ENCODE results near the gene LATS2. TPM values are rescaled to one million over a fixed set of nuclear protein-coding genes. Genes with fewer than 3 reads are reported as not detected.

The LATS2 gene
- total RNA-seq, 1 donor from 2014 or later = 17.8 TPM

- peak overlapping the region; percentile 50 for H3K27ac Mint-ChIP-seq
Observed at GRCh38 chr13:21006141-21007005, 55.0 kb downstream of the LATS2 start.

GRCh38 chr13:21005193-21005592 lies 56.2 kb downstream of the LATS2 start:
- Mint-ChIP-seq H3K36me3 (peaks cover 5% of the 10 kb centered on the region), H3K27me3 (no peaks in the 10 kb centered on the region), H3K4me3 (no peak overlapping the region), H3K4me1 (ENCODE audit: unreplicated experiment) (peaks cover 19% of the 10 kb centered on the region), H3K27ac (peak overlapping the region; percentile 5), H3K9me3 (no peaks in the 10 kb centered on the region)
- no peak for DNase-seq (ENCODE audit: extremely low spot score, unreplicated experiment)
- no peak for TF ChIP-seq CTCF (conservative IDR thresholded peaks at IDR 0.05)

More at GRCh38 chr13:21006141-21007005, 55.0 kb downstream of the LATS2 start:
- no peak for DNase-seq (ENCODE audit: extremely low spot score, unreplicated experiment)
- Mint-ChIP-seq H3K9me3 (no peaks in the 10 kb centered on the region), H3K27me3 (no peaks in the 10 kb centered on the region), H3K4me1 (ENCODE audit: unreplicated experiment) (peaks cover 31% of the 10 kb centered on the region), H3K4me3 (no peak overlapping the region), H3K36me3 (peaks cover 1% of the 10 kb centered on the region)
- TF ChIP-seq CTCF (conservative IDR thresholded peaks at IDR 0.05) = no peak

DNA sequence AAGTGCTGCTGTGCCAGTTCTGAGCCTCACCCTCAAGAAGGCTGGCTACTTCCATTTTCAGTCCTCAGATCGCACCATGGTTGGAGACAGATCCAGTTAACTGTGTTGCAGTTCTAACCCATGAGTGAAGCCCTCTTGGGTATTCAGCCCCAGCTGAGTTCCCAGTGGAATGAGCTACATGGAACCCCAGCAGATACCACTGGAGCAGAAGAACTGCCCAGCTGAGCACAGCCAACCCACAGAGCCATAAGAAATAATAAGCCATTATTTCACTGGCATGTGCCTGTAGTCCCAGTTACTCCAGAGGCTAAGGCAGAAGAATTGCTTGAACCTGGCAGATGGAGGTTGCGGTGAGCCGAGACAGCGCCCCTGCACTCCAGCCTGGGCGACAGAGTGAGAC lies 59.9 kb downstream of the LATS2 start:
- Mint-ChIP-seq H3K27me3 (no peaks in the 10 kb centered on the region), H3K36me3 (peaks cover 5% of the 10 kb centered on the region), H3K9me3 (no peaks in the 10 kb centered on the region), H3K27ac (no peak overlapping the region), H3K4me3 (no peak overlapping the region), H3K4me1 (ENCODE audit: unreplicated experiment) (peaks cover 9% of the 10 kb centered on the region)
- no peak for TF ChIP-seq CTCF (conservative IDR thresholded peaks at IDR 0.05)
- no peak for DNase-seq (ENCODE audit: extremely low spot score, unreplicated experiment)

DNA sequence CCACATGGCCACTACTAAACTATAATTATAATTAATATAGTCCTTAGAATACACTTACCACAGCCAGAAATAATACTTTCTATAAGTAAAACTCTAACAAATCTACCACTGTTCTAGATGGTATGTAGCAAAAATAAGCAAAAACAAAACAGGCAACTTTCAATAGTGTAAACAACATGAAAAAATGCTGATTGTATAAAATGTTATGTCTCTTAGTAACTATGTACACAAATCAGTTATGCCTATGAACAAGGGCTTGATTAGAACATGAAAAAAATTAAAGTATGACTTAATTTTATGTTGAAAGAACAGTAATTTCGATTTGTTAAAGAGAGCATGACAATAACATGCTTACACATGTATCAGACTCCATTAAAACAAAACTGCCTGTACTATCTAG lies 60.7 kb downstream of the LATS2 start:
- H3K4me3 Mint-ChIP-seq = no peak overlapping the region
- TF ChIP-seq CTCF (conservative IDR thresholded peaks at IDR 0.05) = no peak
- peaks cover 8% of the 10 kb centered on the region for H3K4me1 Mint-ChIP-seq (ENCODE audit: unreplicated experiment)
- H3K36me3 Mint-ChIP-seq = peaks cover 5% of the 10 kb centered on the region
- H3K27ac Mint-ChIP-seq = no peak overlapping the region
- H3K9me3 Mint-ChIP-seq = no peaks in the 10 kb centered on the region
- no peak for DNase-seq (ENCODE audit: extremely low spot score, unreplicated experiment)
- no peaks in the 10 kb centered on the region for H3K27me3 Mint-ChIP-seq

GRCh38 chr13:20998649-20999415 lies 62.6 kb downstream of the LATS2 start:
- H3K4me1 Mint-ChIP-seq (ENCODE audit: unreplicated experiment) = no peaks in the 10 kb centered on the region
- TF ChIP-seq CTCF (conservative IDR thresholded peaks at IDR 0.05) = no peak
- H3K4me3 Mint-ChIP-seq = no peak overlapping the region
- H3K36me3 Mint-ChIP-seq = peaks cover 5% of the 10 kb centered on the region
- no peak overlapping the region for H3K27ac Mint-ChIP-seq
- H3K9me3 Mint-ChIP-seq = no peaks in the 10 kb centered on the region
- no peaks in the 10 kb centered on the region for H3K27me3 Mint-ChIP-seq
- no peak for DNase-seq (ENCODE audit: extremely low spot score, unreplicated experiment)

All from type B pancreatic cell (in vitro differentiated cells).